ENCODE measurements around the gene POLR3H.

POLR3H gene

DNA sequence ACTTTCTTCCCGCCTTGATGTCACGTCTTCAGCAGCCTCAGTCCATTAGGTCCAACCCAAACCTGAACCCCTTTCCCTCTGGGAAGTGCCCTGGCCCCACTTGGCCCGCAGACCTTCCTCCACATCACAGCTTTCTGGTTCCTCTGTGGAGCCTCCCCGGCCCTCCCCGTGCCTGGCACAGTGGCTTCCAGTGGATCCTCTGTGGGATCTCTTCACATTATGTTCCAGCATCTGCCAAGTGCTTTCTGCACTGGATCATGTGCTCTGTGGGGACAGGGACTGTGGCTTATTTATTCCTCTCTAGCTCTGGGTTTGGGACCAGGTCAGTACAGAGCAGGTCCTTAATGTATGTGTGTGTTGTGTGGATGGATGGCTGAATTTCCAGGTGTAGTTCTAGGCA lies 30.9 kb downstream of the POLR3H start:
- DNase-seq = no peak

DNA sequence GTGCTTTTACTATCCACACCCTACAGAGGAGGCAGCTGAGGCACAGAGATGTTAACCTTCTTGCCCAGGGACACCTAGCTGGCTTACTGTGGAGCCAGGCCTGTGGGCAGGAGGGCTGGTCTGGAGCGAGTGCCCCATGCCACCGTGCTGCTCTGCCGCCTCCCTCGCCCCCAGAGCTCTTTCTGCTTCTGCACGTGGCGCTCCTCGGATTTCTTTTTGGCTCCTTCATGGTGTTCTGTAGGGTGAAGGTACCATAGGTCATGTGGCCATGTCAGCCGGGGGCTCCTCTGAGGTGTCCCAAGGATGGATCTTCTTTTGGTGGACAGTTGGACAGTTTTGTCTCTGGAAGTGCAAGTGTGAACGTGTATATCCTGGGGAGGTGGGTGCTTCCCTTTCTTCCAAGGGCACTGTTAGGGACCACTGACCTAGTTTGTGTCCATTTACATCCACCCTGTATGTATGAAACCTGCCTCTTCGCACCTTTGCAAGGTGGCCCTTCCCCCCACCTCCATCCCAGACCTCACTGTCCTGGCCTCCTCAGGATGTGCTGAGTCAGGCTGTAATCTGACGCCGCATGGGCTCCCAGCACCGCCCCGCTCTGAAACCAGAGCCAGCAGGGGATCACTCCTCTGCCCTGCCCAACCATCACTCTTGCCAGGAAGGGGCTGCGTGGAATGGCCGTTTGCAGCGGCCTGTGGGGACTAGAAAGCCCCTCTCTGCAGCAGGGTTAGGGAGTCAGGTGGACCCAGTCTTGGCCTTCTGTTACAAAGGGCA lies 31.7 kb downstream of the POLR3H start:
- DNase-seq = no peak

DNA sequence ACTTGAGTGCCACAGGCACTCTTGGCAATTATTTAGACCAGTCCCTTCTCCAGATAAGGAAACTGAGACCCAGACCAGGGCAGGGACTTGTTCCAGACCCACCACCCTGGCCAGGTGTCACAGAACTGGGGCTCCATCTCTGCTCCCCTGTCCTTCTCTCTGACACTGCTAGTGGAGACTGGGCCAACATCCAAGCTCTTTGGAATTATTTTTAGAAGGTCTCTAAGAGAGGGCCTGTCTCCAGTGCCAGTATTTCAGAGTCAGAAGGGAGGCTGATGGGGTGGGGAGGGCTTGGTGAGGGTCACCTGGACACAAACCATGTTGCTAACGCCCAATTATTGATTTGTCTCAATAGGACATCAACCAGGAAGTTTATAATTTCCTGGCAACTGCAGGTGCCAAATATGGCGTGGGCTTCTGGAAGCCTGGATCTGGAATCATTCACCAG lies 32.7 kb downstream of the POLR3H start:
- no peak for DNase-seq

DNA sequence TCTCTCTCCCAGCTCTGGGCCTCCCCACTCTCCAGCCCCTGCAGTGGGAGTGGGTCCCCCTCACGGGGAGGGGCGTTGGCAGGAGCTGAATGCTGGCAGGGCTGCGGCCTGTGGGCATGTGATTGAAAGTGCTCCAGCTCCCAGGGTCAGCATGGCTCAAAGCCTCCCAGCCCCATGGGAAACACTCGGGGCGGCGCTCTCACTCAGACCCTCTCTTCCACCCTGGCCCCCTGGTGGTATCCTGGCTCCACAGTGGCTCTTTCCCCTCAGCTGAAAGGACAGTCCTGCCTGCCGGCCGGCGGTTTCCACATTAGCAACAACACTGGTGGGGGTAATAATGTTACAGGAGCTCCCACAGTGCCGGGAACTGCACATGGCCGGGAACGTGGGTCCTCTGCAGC lies 35.5 kb downstream of the POLR3H start:
- no peak for DNase-seq

DNA sequence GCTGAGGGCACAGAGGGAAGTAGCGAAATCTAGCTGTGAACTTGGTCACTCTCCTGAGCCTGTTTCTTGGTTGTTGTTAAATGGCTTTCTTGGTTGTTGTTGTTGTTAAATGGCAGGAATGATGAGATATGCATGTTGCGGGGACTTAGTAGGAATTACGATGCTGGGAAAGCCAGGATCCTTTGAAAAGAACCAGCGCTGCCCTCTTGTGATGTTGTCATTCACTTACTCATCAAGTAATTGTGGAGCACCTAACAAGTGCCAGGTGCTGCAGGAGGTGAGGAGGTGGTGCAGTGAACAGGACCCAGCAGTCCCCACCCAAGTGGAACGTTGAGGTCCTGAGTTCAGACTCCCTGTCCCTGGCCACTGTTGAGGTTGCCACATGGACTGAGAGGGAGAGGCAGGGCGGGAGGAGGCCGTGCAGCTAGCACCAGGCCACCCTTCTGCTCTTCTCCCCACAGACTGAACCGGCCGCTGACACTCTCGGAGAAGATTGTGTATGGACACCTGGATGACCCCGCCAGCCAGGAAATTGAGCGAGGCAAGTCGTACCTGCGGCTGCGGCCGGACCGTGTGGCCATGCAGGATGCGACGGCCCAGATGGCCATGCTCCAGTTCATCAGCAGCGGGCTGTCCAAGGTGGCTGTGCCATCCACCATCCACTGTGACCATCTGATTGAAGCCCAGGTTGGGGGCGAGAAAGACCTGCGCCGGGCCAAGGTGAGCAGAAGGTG lies 36.8 kb downstream of the POLR3H start:
- DNase-seq = no peak

DNA sequence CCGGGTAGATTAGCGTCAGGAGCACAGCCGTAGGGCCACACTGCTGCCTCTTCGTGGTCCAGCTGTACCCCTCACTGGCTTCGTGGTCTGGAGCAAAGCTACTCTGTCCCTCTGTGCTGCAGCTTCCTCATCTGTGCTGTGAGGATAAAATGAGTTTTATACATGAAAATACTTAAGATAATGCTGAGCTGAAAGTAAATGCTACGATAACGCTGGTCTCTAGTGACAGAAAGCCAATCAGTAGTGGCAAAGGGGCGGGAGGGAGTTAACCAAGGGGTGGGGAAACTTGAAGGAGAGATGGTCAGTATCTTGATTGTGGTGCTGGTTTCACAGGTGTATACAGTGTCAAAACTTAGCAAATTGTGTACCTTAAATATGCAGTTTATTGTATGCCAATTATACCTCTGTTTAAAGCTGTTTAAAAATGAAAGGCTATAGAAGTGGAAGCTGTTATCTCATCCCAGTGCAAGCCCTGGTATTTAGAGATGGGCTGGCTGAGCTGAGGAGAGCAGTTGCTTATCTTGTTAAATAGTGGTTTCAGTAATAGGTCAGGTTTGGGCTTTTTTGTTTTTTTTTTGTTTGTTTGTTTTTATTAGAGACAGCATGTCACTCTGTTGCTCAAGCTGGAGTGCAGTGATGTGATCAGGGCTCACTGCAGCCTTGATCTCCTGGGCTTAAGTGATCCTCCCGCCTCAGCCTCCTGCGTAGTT lies 38.6 kb downstream of the POLR3H start:
- DNase-seq = no peak

DNA sequence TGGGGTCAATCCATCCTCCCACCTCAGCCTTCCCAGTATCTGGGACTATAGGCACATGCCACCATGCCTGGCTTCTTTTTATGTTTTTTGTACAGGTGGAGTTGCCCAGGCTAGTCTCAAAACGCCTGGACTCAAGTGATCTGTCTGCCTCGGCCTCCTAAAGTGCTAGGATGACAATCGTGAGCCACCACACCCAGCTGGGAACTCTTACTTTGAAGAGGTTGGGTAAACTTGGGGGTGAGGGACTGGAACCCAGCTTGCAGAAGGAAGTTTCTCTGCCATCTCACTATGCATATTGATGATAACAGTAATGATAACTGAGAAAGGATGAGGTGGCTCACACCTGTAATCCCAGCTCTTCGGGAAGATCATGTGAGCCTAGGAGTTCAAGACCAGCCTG lies 39.5 kb downstream of the POLR3H start:
- DNase-seq = no peak

DNA sequence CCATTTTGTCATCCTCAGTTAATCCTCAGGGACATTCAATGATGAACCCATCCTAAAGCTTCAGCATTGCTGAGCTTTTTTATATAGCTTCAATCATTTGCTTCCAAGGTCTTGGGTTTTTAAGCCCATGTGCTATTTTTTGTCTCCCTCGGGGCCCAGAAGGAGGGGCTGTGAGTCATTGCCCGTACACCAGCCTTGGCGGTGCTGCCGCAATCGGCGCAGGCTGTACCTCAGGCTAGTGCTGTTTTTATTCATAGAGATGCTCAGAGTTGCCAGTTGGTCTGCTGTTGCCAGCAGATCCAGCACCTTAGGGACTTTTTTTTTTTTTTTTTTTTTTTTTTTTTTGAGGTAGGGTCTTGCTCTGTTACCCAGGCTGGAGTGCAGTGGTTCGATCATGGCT lies 39.9 kb downstream of the POLR3H start:
- DNase-seq = no peak

DNA sequence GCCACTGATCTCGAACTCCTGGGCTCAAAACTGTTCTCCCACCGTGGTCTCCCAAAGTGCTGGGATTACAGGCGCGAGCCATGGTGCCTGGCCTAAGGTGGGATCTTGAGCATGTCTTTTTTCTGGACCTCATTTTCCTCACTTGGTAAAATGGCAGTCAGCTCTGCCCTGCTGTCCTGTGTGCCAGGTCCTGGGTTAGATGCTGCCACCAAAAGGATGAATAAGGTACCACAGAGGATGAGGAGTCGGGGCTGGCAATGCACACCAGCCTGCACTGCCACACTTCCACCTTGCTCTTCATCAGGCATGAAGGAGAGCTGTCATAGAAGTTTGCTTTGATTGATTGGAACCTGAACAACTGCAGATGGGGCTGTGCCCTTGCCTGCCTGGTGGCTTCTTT lies 43.1 kb downstream of the POLR3H start:
- DNase-seq = no peak

DNA sequence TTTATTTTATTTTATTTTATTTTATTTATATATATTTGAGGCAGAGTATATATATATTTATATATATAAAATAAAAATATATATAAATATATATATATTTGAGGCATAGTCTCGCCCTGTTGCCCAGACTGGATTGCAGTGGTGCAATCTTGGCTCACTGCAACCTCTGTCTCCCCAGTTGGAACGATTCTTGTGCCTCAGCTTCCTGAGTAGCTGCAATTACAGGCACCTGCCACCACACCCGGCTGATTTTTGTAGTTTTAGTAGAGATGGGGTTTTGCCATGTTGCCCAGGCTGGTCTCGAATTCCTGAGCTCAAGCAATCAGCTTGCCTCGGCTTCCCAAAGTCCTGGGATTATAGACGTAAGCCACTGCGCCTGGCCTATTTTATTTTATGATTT lies 44.0 kb downstream of the POLR3H start:
- no peak for DNase-seq

DNA sequence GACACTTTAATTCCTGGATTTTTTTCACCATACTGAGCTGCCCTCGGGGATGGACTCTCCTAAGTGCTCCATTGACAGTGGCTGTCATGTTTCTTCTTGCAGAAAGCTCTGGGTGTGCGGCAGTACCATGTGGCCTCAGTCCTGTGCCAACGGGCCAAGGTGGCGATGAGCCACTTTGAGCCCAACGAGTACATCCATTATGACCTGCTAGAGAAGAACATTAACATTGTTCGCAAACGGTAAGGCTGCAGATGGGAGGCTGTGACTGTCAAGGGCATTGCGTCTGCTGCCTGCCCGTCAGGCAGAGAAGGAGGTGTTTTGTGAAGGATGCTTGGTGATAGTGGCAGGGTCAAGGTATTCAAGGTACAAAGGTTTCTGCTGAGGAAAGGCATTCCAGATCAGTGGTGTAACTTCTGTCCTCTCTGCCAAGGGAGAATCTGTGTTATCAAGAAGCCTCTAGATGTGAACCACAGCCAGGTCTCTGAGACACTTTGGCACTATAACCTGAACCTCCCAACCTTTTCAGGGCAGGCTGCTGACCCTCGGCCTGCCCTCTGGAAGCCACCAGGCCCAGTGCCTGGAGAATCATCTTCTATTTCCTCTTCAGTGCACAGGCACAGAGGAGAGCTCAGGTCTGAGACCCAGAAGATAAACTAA lies 44.5 kb downstream of the POLR3H start:
- DNase-seq = no peak

DNA sequence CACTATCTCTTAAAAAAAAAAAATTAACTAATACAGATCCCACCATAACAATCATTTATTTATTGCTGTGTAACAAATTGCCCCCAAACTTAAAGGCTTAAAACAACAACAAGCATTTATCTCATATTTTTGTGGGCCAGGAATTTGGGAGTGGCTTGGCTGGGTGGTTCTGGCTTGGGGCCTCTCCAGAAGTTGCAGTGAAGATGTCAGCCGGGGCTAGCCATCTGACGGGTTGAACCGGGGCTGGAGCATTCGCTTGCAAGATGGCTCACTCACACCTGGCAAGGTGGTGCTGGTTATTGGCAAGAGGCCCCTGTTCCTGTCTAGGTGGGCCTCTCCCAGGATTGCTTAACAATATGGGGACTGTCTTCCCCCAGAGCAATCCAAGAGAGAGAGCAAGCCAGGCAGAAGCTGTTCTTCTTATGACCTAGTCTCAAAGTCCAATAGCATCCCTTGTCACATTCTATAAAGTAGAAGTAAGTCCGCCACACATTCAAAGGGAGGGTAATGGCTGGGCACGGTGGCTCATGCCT lies 45.9 kb downstream of the POLR3H start:
- no peak for DNase-seq

DNA sequence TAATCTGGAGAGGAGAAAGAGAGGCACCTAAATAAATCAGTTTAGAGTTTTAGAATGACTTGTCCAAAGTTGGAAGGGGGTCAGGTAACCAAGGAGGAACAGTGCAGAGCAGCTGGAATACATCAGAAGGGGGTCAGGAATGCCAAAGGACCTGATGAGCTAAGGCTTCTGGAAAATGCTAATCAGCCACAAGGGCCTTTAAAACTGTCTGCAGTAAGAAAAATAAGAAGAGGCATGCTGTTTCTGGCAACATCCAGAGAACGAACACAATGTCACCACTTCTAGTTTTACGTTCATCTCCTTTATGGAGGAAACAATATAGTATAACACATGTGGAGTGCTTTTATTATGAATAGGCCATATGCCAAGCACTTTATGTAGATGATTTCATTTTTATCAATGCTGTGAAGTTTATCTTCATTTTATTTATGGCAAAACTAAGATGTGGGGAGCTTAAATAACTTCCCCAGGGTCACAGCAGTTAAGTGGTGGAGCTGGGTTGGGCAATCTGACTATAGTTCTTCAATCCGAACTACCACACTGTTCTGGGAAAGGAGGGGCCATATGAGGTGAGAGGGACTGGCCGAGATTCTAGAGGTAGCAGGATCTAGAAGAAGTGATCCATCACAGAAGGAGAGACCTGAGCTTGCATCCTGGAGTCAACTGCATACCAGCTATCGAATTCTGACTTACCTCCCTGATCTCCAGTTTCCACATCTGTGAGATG lies 52.7 kb downstream of the POLR3H start:
- no peak for DNase-seq

DNA sequence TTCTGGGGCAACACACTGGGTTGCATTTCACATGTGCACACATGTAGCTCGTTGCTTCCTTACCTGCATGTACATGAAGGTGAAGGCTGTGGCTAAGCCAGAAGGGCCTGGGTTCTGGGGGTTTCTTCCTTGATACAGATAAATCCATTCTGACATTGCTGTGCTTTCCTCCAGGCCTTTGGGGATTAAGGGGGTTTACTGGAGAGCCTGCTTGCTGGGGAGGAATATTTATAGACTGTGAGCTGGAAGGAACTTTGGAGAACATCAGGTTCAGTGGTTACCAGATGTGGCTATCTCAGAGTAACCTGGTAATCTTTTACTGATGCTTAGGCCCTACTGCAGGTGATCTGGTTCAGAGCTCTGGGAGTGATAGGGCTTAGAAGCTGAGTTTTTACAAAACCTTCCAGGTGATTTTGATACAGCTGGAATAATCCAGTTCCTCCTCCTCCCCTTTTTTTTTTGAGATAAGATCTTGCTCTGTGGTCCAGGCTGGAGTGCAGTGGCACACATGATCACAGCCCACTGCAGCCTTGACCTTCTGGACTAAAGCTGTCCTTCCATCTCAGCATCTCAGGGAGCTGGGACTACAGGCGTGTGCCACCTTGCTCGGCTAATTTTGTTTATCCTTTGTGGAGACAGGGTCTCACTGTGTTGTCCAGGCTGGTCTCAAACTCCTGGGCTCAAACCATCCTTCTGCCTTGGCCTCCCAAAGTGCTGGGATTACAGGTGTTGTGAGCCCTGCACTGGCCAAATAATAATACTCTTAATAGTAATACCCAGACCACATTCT lies 55.5 kb downstream of the POLR3H start:
- DNase-seq = no peak

DNA sequence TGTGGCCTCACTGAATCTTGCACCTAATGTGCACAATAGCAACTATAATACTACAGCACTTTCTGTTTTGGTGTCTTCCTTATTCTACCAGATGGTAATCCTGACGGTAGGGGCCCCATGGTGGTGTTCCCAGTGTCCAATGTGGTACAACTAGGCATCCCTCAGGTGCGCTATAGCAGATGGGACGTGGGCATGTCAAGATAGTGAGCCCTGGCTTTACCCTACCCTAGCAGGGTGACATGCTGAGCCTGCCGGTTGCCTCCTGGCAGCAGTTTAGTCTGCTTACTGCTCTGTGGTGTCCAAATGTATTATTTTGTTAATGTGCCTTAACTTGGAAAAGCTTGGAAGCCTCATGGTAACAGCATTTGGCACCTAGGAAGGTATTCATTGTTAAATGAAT lies 56.2 kb downstream of the POLR3H start:
- no peak for DNase-seq

DNA sequence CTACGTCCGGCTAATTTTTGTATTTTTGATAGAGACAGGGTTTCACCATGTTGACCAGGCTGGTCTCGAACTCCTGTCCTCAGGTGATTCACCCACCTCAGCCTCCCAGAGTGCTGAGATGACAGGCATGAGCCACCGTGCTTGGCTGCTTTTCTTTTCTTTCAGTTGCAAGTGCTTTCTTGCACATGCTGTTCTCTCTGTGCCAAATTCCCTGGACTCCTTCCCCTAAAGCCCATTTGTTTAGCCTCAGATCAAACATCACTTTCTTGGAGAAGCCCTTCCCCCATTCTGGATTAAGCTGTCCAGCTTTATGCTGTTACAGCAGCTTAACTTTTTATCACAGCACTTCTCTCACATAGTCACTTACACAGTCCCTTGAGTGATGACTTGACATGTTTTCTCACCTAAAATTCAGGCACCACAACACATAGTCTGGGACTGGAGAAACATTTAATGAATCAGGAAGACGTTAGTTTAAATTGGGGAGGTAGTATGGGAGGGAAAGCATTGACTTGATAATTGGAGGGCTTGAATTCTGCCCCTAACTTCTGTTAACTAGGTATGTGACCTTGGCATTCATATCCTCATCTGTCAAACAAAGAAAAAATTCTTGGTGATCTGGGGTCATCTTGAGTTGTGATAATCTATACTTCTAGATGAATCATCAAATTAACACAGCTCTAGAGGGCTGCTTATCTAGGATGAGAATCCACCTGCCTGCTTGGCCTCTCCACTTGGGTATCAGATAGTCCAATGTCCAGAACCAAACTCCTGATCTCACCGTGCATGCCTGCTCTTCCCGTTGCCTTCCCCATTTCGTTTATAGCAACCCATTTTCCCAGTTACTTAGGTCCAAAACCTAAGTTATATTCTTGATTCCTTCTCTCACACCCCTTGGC lies 57.0 kb downstream of the POLR3H start:
- no peak for DNase-seq

DNA sequence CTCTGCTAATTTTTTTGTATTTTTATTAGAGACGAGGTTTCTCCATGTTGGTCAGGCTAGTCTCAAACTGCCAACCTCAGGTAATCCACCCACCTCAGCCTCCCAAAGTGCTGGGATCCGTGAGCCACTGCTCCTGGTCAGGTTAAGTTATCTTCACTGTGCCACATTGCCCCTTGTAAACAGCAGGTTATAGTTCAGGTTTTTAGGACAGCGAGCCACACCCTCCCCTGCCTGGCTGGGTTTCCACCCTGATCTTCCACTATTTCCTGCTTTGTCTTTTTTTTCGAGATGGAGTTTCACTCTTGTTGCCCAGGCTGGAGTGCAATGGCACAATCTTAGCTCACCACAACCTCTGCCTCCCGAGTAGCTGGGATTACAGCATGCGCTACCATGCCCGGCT lies 59.2 kb downstream of the POLR3H start:
- DNase-seq = no peak

DNA sequence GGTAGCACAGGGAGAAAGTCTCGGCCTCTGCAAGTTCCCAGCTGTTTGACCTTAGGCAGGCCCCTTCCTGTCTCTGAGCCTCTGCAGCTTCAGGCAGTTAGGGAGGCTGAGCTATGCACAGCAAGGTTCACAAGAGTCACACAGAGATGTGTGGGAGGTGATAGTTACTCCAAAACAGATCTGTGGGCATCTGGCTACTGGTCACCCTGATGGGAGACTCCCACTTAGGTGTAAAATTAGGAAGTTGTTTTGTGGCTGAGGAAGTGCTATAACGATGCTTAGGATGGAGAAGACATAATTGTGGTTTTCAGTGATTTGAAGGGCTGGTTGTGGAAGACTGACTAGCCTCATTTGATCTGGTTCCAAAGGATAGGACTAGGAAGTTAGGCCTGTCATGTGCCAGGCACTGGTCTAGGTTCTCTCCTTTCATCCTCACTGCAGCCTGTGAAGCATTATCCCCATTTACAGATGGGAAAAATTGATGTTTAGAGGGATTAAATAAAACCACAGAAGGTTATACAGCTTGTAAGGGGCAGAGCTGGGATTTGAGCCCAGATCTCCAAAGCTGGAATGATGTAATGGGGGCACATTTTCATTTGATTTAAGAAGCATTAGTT lies 61.8 kb downstream of the POLR3H start:
- no peak for DNase-seq

DNA sequence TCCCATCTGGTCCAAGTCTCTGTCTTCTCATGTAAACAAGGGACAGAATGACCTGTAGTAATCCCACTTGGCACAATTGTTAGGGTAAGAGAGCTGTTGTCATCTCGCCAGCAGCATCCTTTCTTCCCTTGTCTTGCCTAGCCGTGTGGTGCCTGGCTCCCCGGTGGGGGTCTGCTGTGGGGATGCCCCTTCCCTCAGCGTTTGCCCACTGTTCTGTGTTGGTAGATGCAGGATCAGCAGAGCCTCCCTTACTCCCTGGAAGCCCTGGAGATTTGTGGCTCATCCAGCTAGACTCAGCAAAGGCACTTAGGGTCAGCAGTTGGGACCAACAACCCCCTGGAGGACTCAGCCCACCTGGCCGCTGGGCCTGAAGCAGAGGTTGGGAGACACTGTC lies 62.3 kb downstream of the POLR3H start:
- no peak for DNase-seq

All from effector CD8-positive, alpha-beta T cell (primary cell).